Measurements from ENCODE around the gene TTC24.

- TF ChIP-seq, protein P1, sequence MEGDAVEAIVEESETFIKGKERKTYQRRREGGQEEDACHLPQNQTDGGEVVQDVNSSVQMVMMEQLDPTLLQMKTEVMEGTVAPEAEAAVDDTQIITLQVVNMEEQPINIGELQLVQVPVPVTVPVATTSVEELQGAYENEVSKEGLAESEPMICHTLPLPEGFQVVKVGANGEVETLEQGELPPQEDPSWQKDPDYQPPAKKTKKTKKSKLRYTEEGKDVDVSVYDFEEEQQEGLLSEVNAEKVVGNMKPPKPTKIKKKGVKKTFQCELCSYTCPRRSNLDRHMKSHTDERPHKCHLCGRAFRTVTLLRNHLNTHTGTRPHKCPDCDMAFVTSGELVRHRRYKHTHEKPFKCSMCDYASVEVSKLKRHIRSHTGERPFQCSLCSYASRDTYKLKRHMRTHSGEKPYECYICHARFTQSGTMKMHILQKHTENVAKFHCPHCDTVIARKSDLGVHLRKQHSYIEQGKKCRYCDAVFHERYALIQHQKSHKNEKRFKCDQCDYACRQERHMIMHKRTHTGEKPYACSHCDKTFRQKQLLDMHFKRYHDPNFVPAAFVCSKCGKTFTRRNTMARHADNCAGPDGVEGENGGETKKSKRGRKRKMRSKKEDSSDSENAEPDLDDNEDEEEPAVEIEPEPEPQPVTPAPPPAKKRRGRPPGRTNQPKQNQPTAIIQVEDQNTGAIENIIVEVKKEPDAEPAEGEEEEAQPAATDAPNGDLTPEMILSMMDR (IDR thresholded peaks at IDR 0.05): no peak
- no peak for TF ChIP-seq POLR2A (IDR thresholded peaks at IDR 0.05)
Observed at GRCh38 chr1:156622581-156623297, 43.2 kb downstream of the TTC24 start.

Measured in thyroid gland (tissue), 4 donors.